ENCODE results near the gene MAP1B. TPM values are rescaled to one million over a fixed set of nuclear protein-coding genes. Genes with fewer than 3 reads are reported as not detected.

MAP1B gene
- polyA plus RNA-seq, 1 donor from 2014 or later, result 234 TPM

DNA sequence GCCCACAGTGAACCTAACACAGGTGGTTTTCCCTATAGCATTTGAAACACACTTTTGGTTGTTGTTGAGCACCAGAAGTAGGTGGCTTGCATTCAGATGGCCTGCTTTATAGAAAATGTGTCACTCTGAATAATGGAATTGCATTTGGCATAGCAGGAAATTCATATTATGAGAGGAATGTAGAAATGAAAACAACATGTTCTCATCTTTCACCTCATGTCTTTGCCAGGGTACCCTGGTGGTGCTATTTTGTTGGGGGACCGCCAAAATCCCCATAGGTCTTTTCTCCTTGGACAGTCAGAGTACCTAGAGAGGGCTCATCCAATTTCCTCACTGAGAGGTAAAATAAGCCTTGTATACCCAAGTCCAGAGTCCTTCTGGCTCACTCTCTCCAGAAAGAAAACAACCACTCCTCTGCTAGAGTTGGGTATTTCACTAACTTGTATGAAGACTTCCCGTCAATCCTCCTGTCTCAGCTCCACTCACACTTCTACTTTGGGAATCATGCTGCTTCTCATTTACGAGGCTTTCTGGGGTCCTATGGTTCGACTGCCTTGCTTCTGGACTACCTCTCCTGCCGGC lies 145.4 kb downstream of the MAP1B start:
- Histone ChIP-seq H3K9ac (ENCODE audit: low read length) (no peak overlapping the region), H3K4me2 (ENCODE audit: low read length) (no peak overlapping the region), H3K9me3 (ENCODE audit: low read length) (no peaks in the 10 kb centered on the region), H3K27me3 (ENCODE audit: insufficient read depth, low read depth, low read length) (no peaks in the 10 kb centered on the region), H3K27ac (ENCODE audit: low read length) (no peak overlapping the region), H3K4me3 (ENCODE audit: low read length) (no peak overlapping the region), H3K9me2 (ENCODE audit: insufficient read depth, low read length) (no peaks in the 10 kb centered on the region), H3K79me2 (replicated peaks; ENCODE audit: insufficient read depth, low read length) (no peaks in the 10 kb centered on the region), H2AFZ (ENCODE audit: low read depth, low read length) (no peak overlapping the region), H3F3A (ENCODE audit: insufficient read depth, low read length, poor library complexity, severe bottlenecking) (no peaks in the 10 kb centered on the region), H3K36me3 (ENCODE audit: insufficient read depth, low read length) (no peaks in the 10 kb centered on the region), H4K20me1 (ENCODE audit: insufficient read depth) (no peaks in the 10 kb centered on the region)
- TF ChIP-seq POLR2AphosphoS5 (IDR thresholded peaks at IDR 0.05), result no peak

DNA sequence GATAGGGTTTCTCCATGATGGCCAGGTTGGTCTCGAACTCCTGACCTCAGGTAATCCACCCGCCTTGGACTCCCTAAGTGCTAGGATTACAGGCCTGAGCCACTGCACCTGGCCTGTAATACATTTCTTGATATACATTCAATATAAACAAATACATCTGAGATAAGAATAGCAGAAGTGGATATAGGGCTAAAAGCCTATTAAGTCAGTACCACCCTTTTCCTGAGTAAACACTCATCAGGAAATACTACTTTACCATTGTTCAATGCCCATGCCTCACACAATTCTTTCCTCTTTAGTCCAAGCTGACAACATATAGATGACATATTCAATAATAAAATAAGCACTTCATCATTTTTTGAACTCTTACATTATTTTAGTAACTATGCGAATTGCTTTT lies 148.0 kb downstream of the MAP1B start:
- no peaks in the 10 kb centered on the region for H3F3A ChIP-seq (ENCODE audit: insufficient read depth, low read length, poor library complexity, severe bottlenecking)
- no peak overlapping the region for H3K27ac ChIP-seq (ENCODE audit: low read length)
- no peaks in the 10 kb centered on the region for H3K79me2 ChIP-seq (replicated peaks; ENCODE audit: insufficient read depth, low read length)
- no peaks in the 10 kb centered on the region for H3K9me2 ChIP-seq (ENCODE audit: insufficient read depth, low read length)
- H3K4me2 ChIP-seq (ENCODE audit: low read length), result no peak overlapping the region
- H3K27me3 ChIP-seq (ENCODE audit: insufficient read depth, low read depth, low read length), result no peaks in the 10 kb centered on the region
- H3K36me3 ChIP-seq (ENCODE audit: insufficient read depth, low read length), result no peaks in the 10 kb centered on the region
- no peak overlapping the region for H3K4me3 ChIP-seq (ENCODE audit: low read length)
- TF ChIP-seq EZH2 (IDR thresholded peaks at IDR 0.05; ENCODE audit: borderline replicate concordance, insufficient read depth, low read length, poor library complexity, severe bottlenecking) (no peak), POLR2AphosphoS5 (IDR thresholded peaks at IDR 0.05) (no peak), SMC3 (conservative IDR thresholded peaks at IDR 0.05; ENCODE audit: poor library complexity) (no peak), RAD21 (conservative IDR thresholded peaks at IDR 0.05) (no peak), MXI1 (conservative IDR thresholded peaks at IDR 0.05; ENCODE audit: poor library complexity, severe bottlenecking) (no peak), EP300 (conservative IDR thresholded peaks at IDR 0.05; ENCODE audit: poor library complexity, severe bottlenecking) (no peak), TAF1 (IDR thresholded peaks at IDR 0.05; ENCODE audit: low read depth) (no peak)
- TF ChIP-seq, protein P1, sequence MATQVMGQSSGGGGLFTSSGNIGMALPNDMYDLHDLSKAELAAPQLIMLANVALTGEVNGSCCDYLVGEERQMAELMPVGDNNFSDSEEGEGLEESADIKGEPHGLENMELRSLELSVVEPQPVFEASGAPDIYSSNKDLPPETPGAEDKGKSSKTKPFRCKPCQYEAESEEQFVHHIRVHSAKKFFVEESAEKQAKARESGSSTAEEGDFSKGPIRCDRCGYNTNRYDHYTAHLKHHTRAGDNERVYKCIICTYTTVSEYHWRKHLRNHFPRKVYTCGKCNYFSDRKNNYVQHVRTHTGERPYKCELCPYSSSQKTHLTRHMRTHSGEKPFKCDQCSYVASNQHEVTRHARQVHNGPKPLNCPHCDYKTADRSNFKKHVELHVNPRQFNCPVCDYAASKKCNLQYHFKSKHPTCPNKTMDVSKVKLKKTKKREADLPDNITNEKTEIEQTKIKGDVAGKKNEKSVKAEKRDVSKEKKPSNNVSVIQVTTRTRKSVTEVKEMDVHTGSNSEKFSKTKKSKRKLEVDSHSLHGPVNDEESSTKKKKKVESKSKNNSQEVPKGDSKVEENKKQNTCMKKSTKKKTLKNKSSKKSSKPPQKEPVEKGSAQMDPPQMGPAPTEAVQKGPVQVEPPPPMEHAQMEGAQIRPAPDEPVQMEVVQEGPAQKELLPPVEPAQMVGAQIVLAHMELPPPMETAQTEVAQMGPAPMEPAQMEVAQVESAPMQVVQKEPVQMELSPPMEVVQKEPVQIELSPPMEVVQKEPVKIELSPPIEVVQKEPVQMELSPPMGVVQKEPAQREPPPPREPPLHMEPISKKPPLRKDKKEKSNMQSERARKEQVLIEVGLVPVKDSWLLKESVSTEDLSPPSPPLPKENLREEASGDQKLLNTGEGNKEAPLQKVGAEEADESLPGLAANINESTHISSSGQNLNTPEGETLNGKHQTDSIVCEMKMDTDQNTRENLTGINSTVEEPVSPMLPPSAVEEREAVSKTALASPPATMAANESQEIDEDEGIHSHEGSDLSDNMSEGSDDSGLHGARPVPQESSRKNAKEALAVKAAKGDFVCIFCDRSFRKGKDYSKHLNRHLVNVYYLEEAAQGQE (IDR thresholded peaks at IDR 0.05; ENCODE audit: borderline replicate concordance), result no peak
- TF ChIP-seq, protein P2, sequence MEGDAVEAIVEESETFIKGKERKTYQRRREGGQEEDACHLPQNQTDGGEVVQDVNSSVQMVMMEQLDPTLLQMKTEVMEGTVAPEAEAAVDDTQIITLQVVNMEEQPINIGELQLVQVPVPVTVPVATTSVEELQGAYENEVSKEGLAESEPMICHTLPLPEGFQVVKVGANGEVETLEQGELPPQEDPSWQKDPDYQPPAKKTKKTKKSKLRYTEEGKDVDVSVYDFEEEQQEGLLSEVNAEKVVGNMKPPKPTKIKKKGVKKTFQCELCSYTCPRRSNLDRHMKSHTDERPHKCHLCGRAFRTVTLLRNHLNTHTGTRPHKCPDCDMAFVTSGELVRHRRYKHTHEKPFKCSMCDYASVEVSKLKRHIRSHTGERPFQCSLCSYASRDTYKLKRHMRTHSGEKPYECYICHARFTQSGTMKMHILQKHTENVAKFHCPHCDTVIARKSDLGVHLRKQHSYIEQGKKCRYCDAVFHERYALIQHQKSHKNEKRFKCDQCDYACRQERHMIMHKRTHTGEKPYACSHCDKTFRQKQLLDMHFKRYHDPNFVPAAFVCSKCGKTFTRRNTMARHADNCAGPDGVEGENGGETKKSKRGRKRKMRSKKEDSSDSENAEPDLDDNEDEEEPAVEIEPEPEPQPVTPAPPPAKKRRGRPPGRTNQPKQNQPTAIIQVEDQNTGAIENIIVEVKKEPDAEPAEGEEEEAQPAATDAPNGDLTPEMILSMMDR (IDR thresholded peaks at IDR 0.05; ENCODE audit: poor library complexity, severe bottlenecking), result no peak
- H2AFZ ChIP-seq (ENCODE audit: low read depth, low read length), result no peak overlapping the region
- H3K9me3 ChIP-seq (ENCODE audit: low read length), result no peaks in the 10 kb centered on the region
- no peaks in the 10 kb centered on the region for H4K20me1 ChIP-seq (ENCODE audit: insufficient read depth)
- no peak overlapping the region for H3K9ac ChIP-seq (ENCODE audit: low read length)

DNA sequence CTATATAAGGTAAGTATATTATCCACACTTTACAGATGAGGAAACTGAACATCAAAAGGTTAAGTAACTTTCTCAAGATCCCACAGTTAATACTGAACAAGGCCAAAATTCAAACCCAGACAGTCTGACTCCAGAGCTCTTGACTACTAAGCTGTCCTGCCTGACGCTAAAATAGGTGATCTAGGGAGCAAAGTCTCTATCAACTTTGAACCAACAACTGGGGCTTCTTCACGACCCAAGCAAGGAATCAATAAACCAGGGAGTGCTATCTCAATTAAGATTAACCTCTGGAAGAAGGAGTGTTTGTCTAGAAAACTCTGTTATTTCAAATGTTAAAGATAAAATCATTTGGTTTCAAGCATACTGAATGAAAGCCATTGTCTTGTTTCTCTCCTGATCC lies 148.4 kb downstream of the MAP1B start:
- H3K4me3 ChIP-seq (ENCODE audit: low read length), result no peak overlapping the region
- no peak overlapping the region for H2AFZ ChIP-seq (ENCODE audit: low read depth, low read length)
- no peaks in the 10 kb centered on the region for H3K9me2 ChIP-seq (ENCODE audit: insufficient read depth, low read length)
- no peaks in the 10 kb centered on the region for H3K27me3 ChIP-seq (ENCODE audit: insufficient read depth, low read depth, low read length)
- H3K9me3 ChIP-seq (ENCODE audit: low read length), result no peaks in the 10 kb centered on the region
- no peaks in the 10 kb centered on the region for H4K20me1 ChIP-seq (ENCODE audit: insufficient read depth)
- no peaks in the 10 kb centered on the region for H3F3A ChIP-seq (ENCODE audit: insufficient read depth, low read length, poor library complexity, severe bottlenecking)
- H3K79me2 ChIP-seq (replicated peaks; ENCODE audit: insufficient read depth, low read length), result no peaks in the 10 kb centered on the region
- TF ChIP-seq MXI1 (conservative IDR thresholded peaks at IDR 0.05; ENCODE audit: poor library complexity, severe bottlenecking) (no peak), EZH2 (IDR thresholded peaks at IDR 0.05; ENCODE audit: borderline replicate concordance, insufficient read depth, low read length, poor library complexity, severe bottlenecking) (no peak), RAD21 (conservative IDR thresholded peaks at IDR 0.05) (no peak), TAF1 (IDR thresholded peaks at IDR 0.05; ENCODE audit: low read depth) (no peak), EP300 (conservative IDR thresholded peaks at IDR 0.05; ENCODE audit: poor library complexity, severe bottlenecking) (no peak), SMC3 (conservative IDR thresholded peaks at IDR 0.05; ENCODE audit: poor library complexity) (no peak), POLR2AphosphoS5 (IDR thresholded peaks at IDR 0.05) (no peak)
- TF ChIP-seq, protein P1 (IDR thresholded peaks at IDR 0.05; ENCODE audit: borderline replicate concordance), result no peak
- TF ChIP-seq, protein P2 (IDR thresholded peaks at IDR 0.05; ENCODE audit: poor library complexity, severe bottlenecking), result no peak
- no peak overlapping the region for H3K27ac ChIP-seq (ENCODE audit: low read length)
- no peak overlapping the region for H3K4me2 ChIP-seq (ENCODE audit: low read length)
- H3K9ac ChIP-seq (ENCODE audit: low read length), result no peak overlapping the region
- H3K36me3 ChIP-seq (ENCODE audit: insufficient read depth, low read length), result no peaks in the 10 kb centered on the region
